ENCODE data around the gene ST8SIA2.
A peak's percentile ranks its signal among the peaks of the same experiment; 100 is the strongest.

The ST8SIA2 gene

GRCh38 chr15:92393071-92393979 is at the start of gene ST8SIA2:
ST8SIA2 (plus strand) TSS chr15:92393881; CDS start chr15:92394065, 184 bp downstream.
- peak; percentile 49 for DNase-seq

DNA sequence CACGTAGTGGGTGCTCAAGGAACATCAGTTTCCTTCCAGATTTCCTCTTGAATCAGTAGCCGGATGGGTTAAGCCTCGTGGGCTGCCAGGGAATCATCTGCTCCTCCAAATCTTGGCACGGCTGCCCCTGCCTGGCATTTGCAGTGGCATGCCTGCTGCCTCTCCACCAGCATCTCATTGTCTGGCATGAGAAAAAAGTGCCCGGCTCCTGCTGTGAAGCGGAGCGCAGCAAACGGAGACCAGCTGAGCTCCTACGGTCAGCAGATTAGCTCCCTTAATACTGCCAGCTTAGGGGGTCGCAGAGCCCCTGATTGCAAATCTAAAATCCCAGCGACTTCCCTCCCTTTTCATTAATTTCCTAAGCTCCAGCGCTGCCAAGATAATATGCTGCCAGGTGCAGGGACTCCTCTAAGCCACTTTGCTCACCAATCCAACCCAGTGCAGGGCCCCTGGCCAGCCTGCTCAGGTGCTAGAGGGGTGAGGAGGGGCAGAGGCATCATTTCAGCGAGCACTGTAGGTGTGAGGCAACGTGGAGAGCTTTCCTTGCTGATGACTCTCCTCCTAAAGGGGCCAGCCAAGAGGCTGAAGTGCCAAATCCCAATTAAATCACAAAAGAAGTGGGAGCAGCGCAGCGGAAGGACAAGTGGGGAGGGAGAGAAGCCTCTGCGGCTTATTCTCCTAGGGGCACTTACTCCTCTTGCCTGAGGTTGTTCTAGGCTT is 49.6 kb upstream of the ST8SIA2 start:
- peak; percentile 69 for DNase-seq

- DNase-seq: no peak
Measured at GRCh38 chr15:92346063-92346462, 47.6 kb upstream of the ST8SIA2 start.

GRCh38 chr15:92355307-92355706 is 38.4 kb upstream of the ST8SIA2 start:
- no peak for DNase-seq

DNA sequence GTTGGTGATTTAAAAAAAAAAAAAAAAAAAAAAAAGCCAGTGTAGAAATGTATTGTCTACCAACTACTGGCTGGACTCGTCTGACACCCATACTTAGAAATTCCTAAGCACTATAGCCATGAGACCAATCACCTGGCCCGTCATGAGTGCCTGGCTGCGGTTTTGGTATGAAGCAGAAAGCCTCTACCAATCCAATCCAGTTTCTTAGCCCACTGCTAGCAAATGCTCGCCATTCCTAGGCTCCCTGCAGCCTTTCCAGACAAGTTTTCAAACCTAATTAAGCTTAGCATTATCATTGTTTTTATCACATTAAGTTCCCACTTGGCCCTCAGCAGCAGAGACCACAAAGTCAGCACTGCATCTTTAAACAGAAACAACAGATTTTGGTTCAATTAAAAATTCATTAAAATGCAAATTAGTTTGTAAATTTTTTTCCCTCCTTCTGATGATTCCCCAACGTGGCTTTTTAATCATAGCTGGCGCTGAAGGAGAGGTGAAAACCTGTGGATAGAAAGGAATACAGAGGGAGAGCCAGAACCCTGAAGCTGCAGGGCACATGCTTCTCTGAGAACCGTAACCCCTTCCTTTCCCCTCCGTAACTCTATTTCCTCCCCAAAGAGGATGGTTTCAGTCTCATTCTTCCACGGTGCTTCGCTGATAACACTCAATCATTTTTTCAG is 32.2 kb upstream of the ST8SIA2 start:
- no peak for DNase-seq

DNA sequence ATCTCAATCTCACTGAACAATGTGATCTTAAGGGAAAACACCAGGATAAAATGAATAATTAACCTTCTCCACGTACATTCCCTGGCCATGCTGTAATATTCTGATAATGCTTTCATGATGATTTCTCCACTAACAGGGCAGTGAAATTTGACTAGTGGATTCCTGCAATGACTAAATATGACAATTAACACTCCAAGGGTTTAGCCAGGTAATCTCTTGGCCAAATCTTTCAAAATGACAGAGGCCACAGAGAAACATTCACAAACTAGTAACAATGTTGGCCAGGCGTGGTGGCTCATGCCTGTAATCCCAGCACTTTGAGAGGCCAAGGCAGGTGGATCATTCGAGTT is 31.7 kb upstream of the ST8SIA2 start:
- no peak for DNase-seq

- DNase-seq: no peak
Measured at GRCh38 chr15:92365084-92365483, 28.6 kb upstream of the ST8SIA2 start.

GRCh38 chr15:92365906-92366305 is 27.8 kb upstream of the ST8SIA2 start:
- DNase-seq: no peak

DNA sequence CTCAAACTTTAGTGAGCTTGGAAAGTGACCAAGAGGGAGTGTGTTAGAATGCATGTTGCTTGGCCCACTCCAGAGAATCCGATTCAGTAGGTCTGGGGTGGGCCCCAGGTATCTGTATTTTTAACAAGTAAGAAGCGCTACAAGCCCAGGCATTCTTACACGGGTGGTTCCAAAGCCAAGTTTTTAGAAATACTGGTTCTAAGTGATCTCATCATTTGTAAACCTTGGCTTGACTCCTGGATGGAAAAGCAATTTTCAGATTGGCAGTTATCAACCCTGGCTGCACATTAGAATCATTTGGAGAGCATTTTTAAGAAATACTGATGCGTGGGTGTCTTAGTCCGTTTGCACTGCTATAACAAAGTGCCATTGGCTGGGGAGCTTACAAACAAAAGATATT is 27.3 kb upstream of the ST8SIA2 start:
- DNase-seq: no peak

DNA sequence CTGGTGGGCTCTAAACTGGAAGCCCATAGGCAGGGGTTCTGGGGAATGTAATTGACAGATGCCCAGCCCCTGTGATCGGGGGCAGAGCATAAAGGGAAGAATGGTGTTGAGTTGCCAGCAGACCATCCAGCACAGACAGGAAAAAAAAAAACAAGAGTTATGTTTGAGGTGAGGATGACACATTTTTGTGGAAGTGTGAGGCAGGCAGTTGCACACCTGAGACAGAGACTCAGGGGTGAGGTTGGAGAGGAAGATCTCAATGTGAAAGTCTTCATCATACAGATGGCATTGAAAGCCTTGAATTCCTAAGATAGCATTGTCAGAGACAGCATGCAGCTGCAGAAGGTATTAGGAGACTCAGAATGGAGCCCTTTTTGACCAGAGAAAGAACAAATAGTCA is 18.6 kb upstream of the ST8SIA2 start:
- DNase-seq: no peak

- no peak for DNase-seq
Measured at GRCh38 chr15:92376109-92376508, 17.6 kb upstream of the ST8SIA2 start.

DNA sequence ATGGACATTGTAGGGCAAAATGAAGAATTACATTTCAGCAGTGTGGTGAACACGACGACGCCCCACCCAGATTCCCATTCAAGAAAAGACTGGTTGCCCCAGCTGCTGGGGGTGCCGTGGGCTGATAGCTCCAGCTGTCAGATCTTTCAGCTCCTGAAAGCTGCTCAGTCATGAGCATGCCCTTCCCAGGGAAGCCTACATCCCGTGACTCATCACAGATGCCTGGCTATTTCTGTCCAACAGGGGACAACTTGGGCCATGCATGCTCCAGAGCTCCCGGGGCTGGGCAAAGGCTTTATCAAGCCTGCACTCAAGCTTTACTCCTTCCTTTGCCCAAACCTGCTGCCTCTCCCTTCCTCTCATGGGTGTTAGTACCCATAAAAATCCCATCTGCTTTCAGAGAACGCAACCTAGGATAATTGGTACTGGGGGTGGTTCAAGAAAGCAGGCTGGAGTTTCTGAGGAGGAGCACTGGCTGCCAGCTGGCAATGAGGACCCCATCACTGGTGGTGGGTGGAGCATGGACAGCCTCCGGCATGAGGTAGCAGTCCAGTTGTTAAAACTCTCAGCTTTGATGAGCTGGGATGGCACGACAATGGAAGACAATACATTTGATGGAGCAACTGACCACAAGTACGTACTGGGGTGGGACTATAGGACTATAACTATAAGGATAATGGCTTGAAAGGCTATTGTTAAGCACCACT is 16.4 kb upstream of the ST8SIA2 start:
- DNase-seq: no peak

- DNase-seq: no peak
Measured at GRCh38 chr15:92383519-92384324, 10.0 kb upstream of the ST8SIA2 start.

DNA sequence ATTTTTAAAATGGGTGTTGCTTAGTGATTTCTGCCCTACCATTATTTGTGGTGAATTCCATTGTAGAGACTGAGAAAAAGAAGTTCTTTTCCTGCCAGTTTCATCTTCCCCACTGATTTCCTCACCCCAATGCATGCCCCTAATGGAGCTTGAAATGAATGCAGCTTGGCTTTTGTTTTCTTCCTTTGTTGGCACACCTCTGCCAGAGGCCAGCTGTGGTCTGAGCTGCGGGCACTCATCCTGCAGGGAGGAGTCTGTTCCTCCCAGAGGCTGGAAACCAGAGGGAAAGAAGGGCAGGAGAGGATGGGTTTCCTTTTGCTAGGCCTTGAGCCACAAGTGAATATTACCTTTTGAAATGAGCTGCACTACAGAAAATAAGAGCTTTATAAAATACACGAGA is 9.3 kb upstream of the ST8SIA2 start:
- DNase-seq: no peak

DNA sequence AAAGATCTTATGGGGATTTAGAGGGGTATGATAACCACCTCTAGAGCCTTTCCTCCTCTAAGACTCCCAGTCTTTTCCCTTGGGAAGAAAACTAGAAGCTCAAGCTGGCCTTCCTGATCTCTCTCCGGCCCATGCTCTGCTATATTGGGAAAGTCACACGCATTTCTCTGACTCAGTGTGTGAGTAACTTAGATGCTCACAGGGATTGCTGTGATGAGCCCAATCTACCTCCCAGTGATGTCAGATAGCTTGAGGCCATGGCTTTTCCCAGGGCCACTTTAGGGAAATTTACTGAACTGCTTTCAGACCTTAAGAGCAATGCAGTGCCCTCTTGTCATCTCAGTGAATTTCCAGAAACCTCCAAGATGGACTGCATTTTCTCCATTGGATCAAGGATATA is 8.6 kb upstream of the ST8SIA2 start:
- no peak for DNase-seq

DNA sequence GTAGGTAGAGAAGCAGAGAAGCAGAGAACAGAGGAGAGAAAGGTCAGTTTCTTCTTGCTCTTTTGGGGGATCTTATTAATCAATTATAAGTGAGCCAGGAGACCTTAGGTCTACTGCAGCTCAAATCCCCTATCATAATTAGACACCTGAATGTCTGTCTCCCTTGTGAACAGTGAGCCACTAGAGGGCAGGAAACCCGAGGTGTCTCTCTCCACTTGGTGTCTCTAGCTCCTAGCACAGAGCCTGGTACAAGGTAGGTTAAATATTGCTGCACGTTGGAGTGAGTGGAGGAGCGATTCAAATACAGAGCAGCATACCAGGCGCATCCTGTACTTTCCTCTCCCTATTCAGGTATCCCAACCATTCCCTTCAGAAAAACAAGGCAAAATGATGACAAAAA is 2.0 kb upstream of the ST8SIA2 start:
- DNase-seq: no peak

- DNase-seq: no peak
Measured at GRCh38 chr15:92392462-92392861, 1.2 kb upstream of the ST8SIA2 start.

DNA sequence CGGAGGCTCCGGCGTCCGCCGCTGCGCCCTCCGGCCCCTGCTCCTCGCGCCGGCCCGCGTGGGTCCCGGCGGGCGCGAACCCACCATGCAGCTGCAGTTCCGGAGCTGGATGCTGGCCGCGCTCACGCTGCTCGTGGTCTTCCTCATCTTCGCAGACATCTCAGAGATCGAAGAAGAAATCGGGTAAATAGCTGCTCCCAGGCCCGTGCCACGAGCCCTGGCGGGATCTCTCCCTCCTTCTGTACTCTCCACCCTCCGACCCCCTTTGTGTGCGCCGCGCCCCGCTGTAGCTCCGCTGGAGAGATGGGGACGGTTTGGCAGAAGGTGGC is 263 bp downstream of the ST8SIA2 start:
- no peak for DNase-seq

DNA sequence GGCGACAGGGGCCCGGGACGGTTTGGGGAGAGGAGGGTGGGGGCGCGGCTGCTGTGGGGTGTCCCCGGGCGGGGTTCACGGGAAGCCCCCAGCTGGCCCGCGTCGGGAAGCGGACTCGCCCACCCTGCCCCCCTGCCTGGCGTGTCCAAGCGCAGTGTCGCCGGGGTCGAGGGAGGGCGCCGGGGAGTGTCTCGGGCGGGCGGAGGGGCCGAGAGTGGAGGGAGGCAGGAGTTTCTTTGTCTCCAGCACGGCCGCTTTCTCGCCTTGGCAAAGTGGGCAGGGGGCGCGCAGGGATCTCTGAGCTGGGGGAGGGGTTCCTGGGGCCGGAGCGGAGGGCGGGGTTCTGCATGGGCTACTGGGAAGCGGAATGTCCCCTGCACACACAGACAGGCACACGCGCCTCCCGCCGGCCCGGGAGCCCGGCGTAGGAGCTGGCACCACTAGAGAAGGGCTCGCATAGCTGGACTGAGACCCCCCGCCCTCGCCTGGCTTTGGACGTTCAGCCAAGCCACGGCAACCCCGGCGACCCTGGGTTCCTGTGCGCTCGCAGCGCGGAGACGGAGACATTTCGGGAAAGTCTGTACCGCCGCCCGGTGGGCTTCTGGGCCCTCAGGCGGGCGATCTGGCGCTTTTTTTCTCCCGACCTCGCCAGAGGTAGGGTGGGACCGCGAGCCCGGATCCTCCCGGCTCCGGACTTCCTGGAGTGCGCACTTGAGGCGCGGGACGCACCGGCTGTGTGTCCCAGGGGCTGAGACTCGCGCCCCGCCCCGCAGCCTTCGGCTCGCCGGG is 822 bp downstream of the ST8SIA2 start:
- no peak for DNase-seq

DNA sequence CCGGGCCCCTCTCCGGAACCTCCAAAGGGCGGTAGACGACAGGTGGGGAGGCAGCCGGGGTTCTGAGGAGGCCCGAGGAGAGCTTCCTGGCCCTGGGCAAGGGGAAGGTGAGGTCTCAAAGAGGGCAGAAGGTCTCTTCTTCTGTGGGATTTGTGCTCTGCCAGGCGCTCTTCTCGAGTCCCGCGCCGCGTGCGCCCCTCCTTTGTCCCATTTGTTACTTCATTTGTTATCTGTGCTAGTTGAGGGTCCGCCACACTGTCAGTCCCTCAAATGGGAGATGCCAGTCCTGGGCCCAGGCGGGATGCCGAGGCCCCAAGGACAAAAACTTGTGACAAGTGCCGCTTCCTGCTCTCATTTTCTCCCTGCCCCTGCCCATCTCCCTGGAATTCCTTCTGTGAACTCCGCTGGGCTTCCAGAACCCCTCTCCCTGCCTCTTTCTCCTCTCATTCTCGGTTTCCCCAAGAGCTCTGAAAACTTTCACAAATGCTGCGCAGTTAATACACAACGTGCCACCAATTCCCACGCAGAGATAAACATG is 1.5 kb downstream of the ST8SIA2 start:
- no peak for DNase-seq

DNA sequence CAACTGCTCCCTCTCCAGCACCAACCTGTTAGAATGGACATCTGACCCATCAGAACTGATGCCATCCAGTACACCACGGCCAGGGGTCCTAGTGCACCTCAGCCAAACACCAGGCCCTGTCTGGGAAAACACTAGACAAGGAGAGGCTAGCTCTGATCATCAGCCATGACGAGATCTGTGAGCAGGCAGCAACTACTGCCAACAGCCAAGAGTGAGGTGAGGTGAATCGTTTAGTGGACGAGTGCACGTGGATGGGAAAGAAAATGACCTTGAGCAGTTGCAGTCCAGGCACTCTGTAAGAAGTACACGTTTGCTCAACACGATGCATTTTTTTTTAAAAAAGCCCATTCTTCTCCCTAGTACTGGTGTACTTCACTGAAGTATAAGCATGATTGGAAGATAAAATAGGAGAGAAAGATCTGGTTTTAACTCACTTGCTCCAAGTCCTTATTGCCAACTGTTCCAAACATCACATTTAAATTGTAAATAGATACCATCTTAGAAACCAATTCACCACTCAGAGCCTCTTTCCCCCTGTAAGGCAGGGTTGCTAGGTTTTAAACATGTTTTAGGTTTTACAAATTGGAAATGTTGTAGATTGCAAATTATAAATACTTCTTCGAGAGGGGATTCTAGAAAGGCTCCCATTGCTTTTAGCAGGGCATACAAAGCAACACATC is 5.7 kb downstream of the ST8SIA2 start:
- DNase-seq: no peak
